HEK293T (cell line): ENCODE results near the gene MOCS2.

Source experiments
- ELF4 ChIP-seq: fragments of 450-650 bp; IDR thresholded peaks from 2 replicates; pipeline ENCODE4 v1.6.1; 2017; ENCODE audit warnings: antibody characterized with exemption
- HDGF ChIP-seq: fragments of 450-650 bp; IDR thresholded peaks from 2 replicates; pipeline ENCODE4 v1.6.1; 2017; ENCODE audit warnings: antibody characterized with exemption, borderline replicate concordance
- SP1 ChIP-seq: fragments of 450-650 bp; IDR thresholded peaks from 2 replicates; pipeline ENCODE4 v1.6.1; 2017
- SUZ12 ChIP-seq: fragments of 450-650 bp; IDR thresholded peaks from 2 replicates; pipeline ENCODE4 v1.6.1; 2016; ENCODE audit warnings: mild to moderate bottlenecking
- TF ChIP-seq, protein P1 (sequence below): fragments of 450-650 bp; IDR thresholded peaks from 2 replicates; pipeline ENCODE4 v1.6.1; 2016

DNA sequence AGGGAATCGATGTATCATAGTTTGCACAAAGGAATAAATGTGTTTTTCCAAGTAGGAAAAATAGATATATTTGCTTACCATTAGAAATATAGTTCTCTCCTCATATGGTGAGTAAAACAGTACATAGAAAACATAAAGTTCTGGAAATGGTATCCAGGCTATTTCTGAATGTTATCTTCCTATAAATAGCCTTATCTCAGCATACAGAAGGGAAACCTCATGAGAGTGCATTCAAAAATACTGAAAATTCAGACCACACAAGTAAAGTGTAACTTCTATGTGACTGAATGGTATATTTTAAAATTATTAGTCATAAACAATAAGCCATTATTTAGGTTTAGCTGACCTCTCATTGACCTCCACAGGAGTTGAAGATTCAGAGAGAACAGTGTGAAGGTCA, 43.5 kb downstream of the MOCS2 start:
- TF ChIP-seq SP1 = no peak
- TF ChIP-seq HDGF = no peak
- TF ChIP-seq, protein P1, sequence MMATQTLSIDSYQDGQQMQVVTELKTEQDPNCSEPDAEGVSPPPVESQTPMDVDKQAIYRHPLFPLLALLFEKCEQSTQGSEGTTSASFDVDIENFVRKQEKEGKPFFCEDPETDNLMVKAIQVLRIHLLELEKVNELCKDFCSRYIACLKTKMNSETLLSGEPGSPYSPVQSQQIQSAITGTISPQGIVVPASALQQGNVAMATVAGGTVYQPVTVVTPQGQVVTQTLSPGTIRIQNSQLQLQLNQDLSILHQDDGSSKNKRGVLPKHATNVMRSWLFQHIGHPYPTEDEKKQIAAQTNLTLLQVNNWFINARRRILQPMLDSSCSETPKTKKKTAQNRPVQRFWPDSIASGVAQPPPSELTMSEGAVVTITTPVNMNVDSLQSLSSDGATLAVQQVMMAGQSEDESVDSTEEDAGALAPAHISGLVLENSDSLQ = no peak
- TF ChIP-seq SUZ12 = no peak
- TF ChIP-seq ELF4 = no peak
